H7 (cell line): Measurements from ENCODE around the gene ARMC12. TPM values are rescaled to one million over a fixed set of nuclear protein-coding genes. Genes with fewer than 3 reads are reported as not detected.
"Not testable (repeated sequence)": the region's sequence is repeated elsewhere in the genome, so short reads cannot be mapped to it uniquely, and the experiment has no call there.

Source experiments
- DNase-seq: peaks from one replicate; pipeline ENCODE4 v3.0.0; 2012
- H3K27me3 ChIP-seq: 2 replicates; pipeline ENCODE4 v1.6.0; 2011; ENCODE audit warnings: mild to moderate bottlenecking, low read length; ENCODE audit not compliant: control insufficient read depth, insufficient read depth
- H3K36me3 ChIP-seq: replicated peaks from 2 replicates; pipeline ENCODE4 v1.5.1; 2011; ENCODE audit warnings: low read length; ENCODE audit not compliant: control insufficient read depth, insufficient read depth
- H3K4me3 ChIP-seq: 2 replicates; pipeline ENCODE4 v1.5.1; 2011; ENCODE audit warnings: low read depth, mild to moderate bottlenecking, control low read depth, low read length, moderate library complexity; ENCODE audit not compliant: insufficient read depth
- total RNA-seq: library from RNA; depleted of rRNA; stranded (reverse); fragments of >200 nt; shearing (Covaris generic); gene quantifications from 2 replicates; pipeline ENCODE4 v1.2.3, GENCODE V29; 2014

The ARMC12 gene
- total RNA-seq, 1 experiment from 2014 or later = 0.94 TPM

- peak; percentile 60 for DNase-seq
- Histone ChIP-seq H3K27me3 (no peaks in the 10 kb centered on the region; the same call in 1 of the 2 replicates), H3K36me3 (no peaks in the 10 kb centered on the region), H3K4me3 (no peak overlapping the region)
These were observed 11.6 kb upstream of the ARMC12 start for GRCh38 chr6:35725081-35725708.

- Histone ChIP-seq H3K4me3 (no peak overlapping the region), H3K36me3 (no peaks in the 10 kb centered on the region), H3K27me3 (no peaks in the 10 kb centered on the region; the same call in 1 of the 2 replicates)
- peak; percentile 33 for DNase-seq
These were observed 11.0 kb upstream of the ARMC12 start for GRCh38 chr6:35725721-35726438.

- DNase-seq = peak; percentile 87
These were observed 9.4 kb upstream of the ARMC12 start for GRCh38 chr6:35727231-35727934.

GRCh38 chr6:35727935-35728682, 8.7 kb upstream of the ARMC12 start:
- Histone ChIP-seq H3K27me3 (no peaks in the 10 kb centered on the region; the same call in 1 of the 2 replicates), H3K4me3 (peak overlapping the region; percentile 84), H3K36me3 (no peaks in the 10 kb centered on the region)
- peak; percentile 88 for DNase-seq

More at GRCh38 chr6:35727231-35727934, 9.4 kb upstream of the ARMC12 start:
- H3K27me3 ChIP-seq = no peaks in the 10 kb centered on the region; the same call in 1 of the 2 replicates
- peak overlapping the region; percentile 84 for H3K4me3 ChIP-seq
- no peaks in the 10 kb centered on the region for H3K36me3 ChIP-seq

- Histone ChIP-seq H3K36me3 (no peaks in the 10 kb centered on the region), H3K27me3 (no peaks in the 10 kb centered on the region; the same call in 1 of the 2 replicates), H3K4me3 (no peak overlapping the region)
- peak; percentile 63 for DNase-seq
These were observed 7.9 kb upstream of the ARMC12 start for GRCh38 chr6:35728683-35729678.

GRCh38 chr6:35729722-35730121, 7.1 kb upstream of the ARMC12 start:
- Histone ChIP-seq H3K36me3 (no peaks in the 10 kb centered on the region), H3K4me3 (no peak overlapping the region), H3K27me3 (no peaks in the 10 kb centered on the region; the same call in 1 of the 2 replicates)
- peak; percentile 15 for DNase-seq

GRCh38 chr6:35730745-35731413, 6.0 kb upstream of the ARMC12 start:
- Histone ChIP-seq H3K36me3 (no peaks in the 10 kb centered on the region), H3K4me3 (peak overlapping the region; percentile 77), H3K27me3 (no peaks in the 10 kb centered on the region; the same call in 1 of the 2 replicates)
- no peak for DNase-seq

- peak; percentile 98 for DNase-seq
- Histone ChIP-seq H3K4me3 (peak overlapping the region; percentile 77), H3K36me3 (no peaks in the 10 kb centered on the region), H3K27me3 (no peaks in the 10 kb centered on the region; the same call in 1 of the 2 replicates)
These were observed 5.5 kb upstream of the ARMC12 start for GRCh38 chr6:35731414-35731735.

GRCh38 chr6:35731736-35732532, 4.9 kb upstream of the ARMC12 start:
- H3K27me3 ChIP-seq = no peaks in the 10 kb centered on the region; the same call in 1 of the 2 replicates
- no peaks in the 10 kb centered on the region for H3K36me3 ChIP-seq
- DNase-seq = peak; percentile 98
- H3K4me3 ChIP-seq = peak overlapping the region; percentile 77

- DNase-seq = no peak
- Histone ChIP-seq H3K4me3 (no peak overlapping the region), H3K27me3 (no peaks in the 10 kb centered on the region), H3K36me3 (no peaks in the 10 kb centered on the region)
These were observed 3.2 kb upstream of the ARMC12 start for GRCh38 chr6:35733633-35734032.

- not testable (repeated sequence) for H3K27me3 ChIP-seq, H3K4me3 ChIP-seq, H3K36me3 ChIP-seq, DNase-seq
These were observed 2.5 kb upstream of the ARMC12 start for GRCh38 chr6:35734319-35734718.

- Histone ChIP-seq H3K36me3 (no peaks in the 10 kb centered on the region), H3K27me3 (no peaks in the 10 kb centered on the region), H3K4me3 (no peak overlapping the region)
- DNase-seq = peak; percentile 13
These were observed 1.4 kb upstream of the ARMC12 start for GRCh38 chr6:35735452-35735851.
